Fibroblast of lung (primary cell): ENCODE measurements around the gene GRXCR2. TPM values are rescaled to one million over a fixed set of nuclear protein-coding genes. Genes with fewer than 3 reads are reported as not detected.

ENCODE experiments used
- DNase-seq, 2 donors: peaks; one replicate each; pipeline versions ENCODE4 v3.0.0 to v3.0.0-alpha.2; 2010; ENCODE audit warnings: low read depth in 2 of 2
- H2AFZ ChIP-seq: 2 replicates; pipeline ENCODE4 v1.5.1; 2012; ENCODE audit warnings: low read length, control low read depth, inconsistent platforms
- H3K27ac ChIP-seq: 2 replicates; pipeline ENCODE4 v1.5.1; 2011; ENCODE audit warnings: low read length, control low read depth; ENCODE audit not compliant: insufficient read depth
- H3K27me3 ChIP-seq: 2 replicates; pipeline ENCODE4 v1.5.1; 2011; ENCODE audit warnings: mild to moderate bottlenecking, low read length; ENCODE audit not compliant: control insufficient read depth, insufficient read depth
- H3K36me3 ChIP-seq: 2 replicates; pipeline ENCODE4 v1.5.1; 2011; ENCODE audit warnings: low read length; ENCODE audit not compliant: control insufficient read depth, insufficient read depth
- H3K4me1 ChIP-seq: 2 replicates; pipeline ENCODE4 v1.5.1; 2011; ENCODE audit warnings: low read length; ENCODE audit not compliant: control insufficient read depth, insufficient read depth; ENCODE audit errors: extremely low read depth
- H3K4me2 ChIP-seq: 2 replicates; pipeline ENCODE4 v1.5.1; 2011; ENCODE audit warnings: low read length, control low read depth; ENCODE audit not compliant: insufficient read depth; ENCODE audit errors: extremely low read depth
- H3K4me3 ChIP-seq, 4 experiments: fragments of 200-600 bp in 1 of 4; sonication (generic) in 1 of 4; replicated peaks in 1 of 4; 2 replicates each; pipeline ENCODE4 v1.5.1; 2011 to 2016; ENCODE audit warnings: low read length in 4 of 4, low read depth in 3 of 4, mild to moderate bottlenecking in 3 of 4, control low read depth in 2 of 4, inconsistent platforms in 1 of 4, mixed read lengths in 1 of 4; ENCODE audit not compliant: insufficient read depth in 1 of 4; ENCODE audit errors: control extremely low read depth in 1 of 4
- H3K79me2 ChIP-seq: 2 replicates; pipeline ENCODE4 v1.5.1; 2012; ENCODE audit warnings: mild to moderate bottlenecking, low read length, inconsistent platforms; ENCODE audit not compliant: control insufficient read depth, insufficient read depth
- H3K9ac ChIP-seq: 2 replicates; pipeline ENCODE4 v1.5.1; 2011; ENCODE audit warnings: mild to moderate bottlenecking, low read length, control low read depth; ENCODE audit not compliant: insufficient read depth
- H3K9me3 ChIP-seq: 2 replicates; pipeline ENCODE4 v1.5.1; 2012; ENCODE audit warnings: low read depth, low read length; ENCODE audit not compliant: control insufficient read depth, insufficient read depth
- H4K20me1 ChIP-seq: 2 replicates; pipeline ENCODE4 v1.5.1; 2011; ENCODE audit warnings: low read length; ENCODE audit not compliant: control insufficient read depth, insufficient read depth; ENCODE audit errors: extremely low read depth
- EZH2 ChIP-seq: IDR thresholded peaks from 2 replicates; pipeline ENCODE4 v1.5.1; 2012; ENCODE audit warnings: low read length, control low read depth, mild to moderate bottlenecking; ENCODE audit errors: missing control alignments
- polyA plus RNA-seq, 2 donors: library from polyadenylated mRNA; depleted of rRNA in 1 of 2; stranded (reverse) in 1 of 2; unstranded in 1 of 2; fragments of >200 nt; gene quantifications; 2 replicates each; pipeline ENCODE4 v1.2.1, GENCODE V29; 2011 to 2012; ENCODE audit warnings: missing spikeins in 1 of 2
- total RNA-seq: library from RNA; depleted of rRNA; stranded (reverse); fragments of >200 nt; gene quantifications from 2 replicates; pipeline ENCODE4 v1.2.1, GENCODE V29; 2014
- TF ChIP-seq, protein P1 (sequence below), 2 donors: IDR thresholded peaks in 1 of 2; conservative IDR thresholded peaks in 1 of 2; 1 replicate in 1 of 2; 2 replicates in 1 of 2; pipeline ENCODE4 v1.5.1; 2011 to 2012; ENCODE audit warnings: low read length in 2 of 2, control low read depth in 1 of 2, inconsistent platforms in 1 of 2, low read depth in 1 of 2, mild to moderate bottlenecking in 1 of 2

GRXCR2 gene
- total and polyA plus RNA-seq, 2 donors (not counting 1 experiment from before 2014, with no cell fraction given) = not detected

- H3K36me3 ChIP-seq = no peaks in the 10 kb centered on the region
- H3K9me3 ChIP-seq = no peaks in the 10 kb centered on the region
- H3K4me3 ChIP-seq = no peak overlapping the region
- no peak overlapping the region for H2AFZ ChIP-seq
- no peaks in the 10 kb centered on the region for H4K20me1 ChIP-seq
- no peaks in the 10 kb centered on the region for H3K79me2 ChIP-seq
- H3K9ac ChIP-seq = no peak overlapping the region
- H3K4me1 ChIP-seq = peaks cover 2% of the 10 kb centered on the region
- no peak for DNase-seq
- H3K4me2 ChIP-seq = no peak overlapping the region
- H3K27me3 ChIP-seq = no peaks in the 10 kb centered on the region
- TF ChIP-seq EZH2 = no peak
- TF ChIP-seq, protein P1, sequence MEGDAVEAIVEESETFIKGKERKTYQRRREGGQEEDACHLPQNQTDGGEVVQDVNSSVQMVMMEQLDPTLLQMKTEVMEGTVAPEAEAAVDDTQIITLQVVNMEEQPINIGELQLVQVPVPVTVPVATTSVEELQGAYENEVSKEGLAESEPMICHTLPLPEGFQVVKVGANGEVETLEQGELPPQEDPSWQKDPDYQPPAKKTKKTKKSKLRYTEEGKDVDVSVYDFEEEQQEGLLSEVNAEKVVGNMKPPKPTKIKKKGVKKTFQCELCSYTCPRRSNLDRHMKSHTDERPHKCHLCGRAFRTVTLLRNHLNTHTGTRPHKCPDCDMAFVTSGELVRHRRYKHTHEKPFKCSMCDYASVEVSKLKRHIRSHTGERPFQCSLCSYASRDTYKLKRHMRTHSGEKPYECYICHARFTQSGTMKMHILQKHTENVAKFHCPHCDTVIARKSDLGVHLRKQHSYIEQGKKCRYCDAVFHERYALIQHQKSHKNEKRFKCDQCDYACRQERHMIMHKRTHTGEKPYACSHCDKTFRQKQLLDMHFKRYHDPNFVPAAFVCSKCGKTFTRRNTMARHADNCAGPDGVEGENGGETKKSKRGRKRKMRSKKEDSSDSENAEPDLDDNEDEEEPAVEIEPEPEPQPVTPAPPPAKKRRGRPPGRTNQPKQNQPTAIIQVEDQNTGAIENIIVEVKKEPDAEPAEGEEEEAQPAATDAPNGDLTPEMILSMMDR (conservative IDR thresholded peaks at IDR 0.05 in 1 of 2, IDR thresholded peaks at IDR 0.05 in 1 of 2; ENCODE audit: low read depth in 1 of 2, low read length in 2 of 2) = no peak
- H3K27ac ChIP-seq = no peak overlapping the region
Observed at GRCh38 chr5:145863003-145863402, 9.8 kb downstream of the GRXCR2 start.

GRCh38 chr5:145859897-145860296 is 12.9 kb downstream of the GRXCR2 start:
- TF ChIP-seq, protein P1 (conservative IDR thresholded peaks at IDR 0.05 in 1 of 2, IDR thresholded peaks at IDR 0.05 in 1 of 2; ENCODE audit: low read depth in 1 of 2, low read length in 2 of 2) = no peak
- TF ChIP-seq EZH2 = no peak
- no peaks in the 10 kb centered on the region for H3K36me3 ChIP-seq
- no peak overlapping the region for H2AFZ ChIP-seq

GRCh38 chr5:145859453-145859852 is 13.4 kb downstream of the GRXCR2 start:
- H3K27ac ChIP-seq = no peak overlapping the region
- H2AFZ ChIP-seq = no peak overlapping the region
- DNase-seq = no peak
- H3K27me3 ChIP-seq = no peaks in the 10 kb centered on the region
- H3K4me3 ChIP-seq = no peak overlapping the region
- no peak for TF ChIP-seq EZH2
- TF ChIP-seq, protein P1 (conservative IDR thresholded peaks at IDR 0.05 in 1 of 2, IDR thresholded peaks at IDR 0.05 in 1 of 2; ENCODE audit: low read depth in 1 of 2, low read length in 2 of 2) = no peak
- no peaks in the 10 kb centered on the region for H3K36me3 ChIP-seq
- no peak overlapping the region for H3K4me2 ChIP-seq
- H4K20me1 ChIP-seq = no peaks in the 10 kb centered on the region
- peaks cover 8% of the 10 kb centered on the region for H3K4me1 ChIP-seq
- H3K79me2 ChIP-seq = no peaks in the 10 kb centered on the region
- no peaks in the 10 kb centered on the region for H3K9me3 ChIP-seq
- no peak overlapping the region for H3K9ac ChIP-seq

More at GRCh38 chr5:145859897-145860296, 12.9 kb downstream of the GRXCR2 start:
- H3K9me3 ChIP-seq = no peaks in the 10 kb centered on the region
- H3K27ac ChIP-seq = no peak overlapping the region
- no peaks in the 10 kb centered on the region for H4K20me1 ChIP-seq
- no peak overlapping the region for H3K4me2 ChIP-seq
- no peak overlapping the region for H3K4me3 ChIP-seq
- no peaks in the 10 kb centered on the region for H3K27me3 ChIP-seq
- peaks cover 4% of the 10 kb centered on the region for H3K4me1 ChIP-seq
- DNase-seq = no peak
- no peaks in the 10 kb centered on the region for H3K79me2 ChIP-seq
- no peak overlapping the region for H3K9ac ChIP-seq
